Cardiac muscle cell (in vitro differentiated cells and primary cell): ENCODE measurements around the gene DNM2. TPM values are rescaled to one million over a fixed set of nuclear protein-coding genes. Genes with fewer than 3 reads are reported as not detected.

Experiments used
- DNase-seq, 2 donors: peaks; one replicate each; pipeline versions ENCODE4 v3.0.0 to v3.0.0-alpha.2; 2010 to 2017; ENCODE audit warnings: low read depth in 1 of 2, low spot score in 1 of 2
- H3K27ac ChIP-seq: fragments of 200-600 bp; sonication (generic); 2 replicates; pipeline ENCODE4 v1.5.1; 2016
- H3K27me3 ChIP-seq: fragments of 200-600 bp; sonication (generic); 2 replicates; pipeline ENCODE4 v1.6.0; 2016; ENCODE audit warnings: control low read depth
- H3K36me3 ChIP-seq: fragments of 200-600 bp; sonication (generic); 2 replicates; pipeline ENCODE4 v1.5.1; 2016; ENCODE audit warnings: control low read depth
- H3K4me1 ChIP-seq: fragments of 200-600 bp; sonication (generic); 2 replicates; pipeline ENCODE4 v1.8.1; 2017; ENCODE audit warnings: low read depth, mild to moderate bottlenecking, mixed run types
- H3K4me3 ChIP-seq: fragments of 200-600 bp; sonication (generic); 2 replicates; pipeline ENCODE4 v1.5.1; 2016; ENCODE audit warnings: mild to moderate bottlenecking
- H3K9me3 ChIP-seq: fragments of 200-600 bp; sonication (generic); 2 replicates; pipeline ENCODE4 v1.5.1; 2017; ENCODE audit warnings: low read depth, mild to moderate bottlenecking, control low read depth
- polyA plus RNA-seq: library from polyadenylated mRNA; unstranded; fragments of >200 nt; fragmentation: Nextera tagmentation; extraction: Ambion mirVana; gene quantifications from 2 replicates; pipeline ENCODE4 v1.2.1, GENCODE V29; 2016
- total RNA-seq: library from RNA; depleted of rRNA; stranded (reverse); fragments of >200 nt; gene quantifications from 2 replicates; pipeline ENCODE4 v1.2.3, GENCODE V29; 2016
- TF ChIP-seq, protein P1 (sequence below): IDR thresholded peaks from 2 replicates; pipeline ENCODE4 v1.5.1; 2012; ENCODE audit warnings: low read depth, mild to moderate bottlenecking, low read length

The DNM2 gene
- total and polyA plus RNA-seq, 2 experiments from 2014 or later, result 122 to 132 TPM

DNA sequence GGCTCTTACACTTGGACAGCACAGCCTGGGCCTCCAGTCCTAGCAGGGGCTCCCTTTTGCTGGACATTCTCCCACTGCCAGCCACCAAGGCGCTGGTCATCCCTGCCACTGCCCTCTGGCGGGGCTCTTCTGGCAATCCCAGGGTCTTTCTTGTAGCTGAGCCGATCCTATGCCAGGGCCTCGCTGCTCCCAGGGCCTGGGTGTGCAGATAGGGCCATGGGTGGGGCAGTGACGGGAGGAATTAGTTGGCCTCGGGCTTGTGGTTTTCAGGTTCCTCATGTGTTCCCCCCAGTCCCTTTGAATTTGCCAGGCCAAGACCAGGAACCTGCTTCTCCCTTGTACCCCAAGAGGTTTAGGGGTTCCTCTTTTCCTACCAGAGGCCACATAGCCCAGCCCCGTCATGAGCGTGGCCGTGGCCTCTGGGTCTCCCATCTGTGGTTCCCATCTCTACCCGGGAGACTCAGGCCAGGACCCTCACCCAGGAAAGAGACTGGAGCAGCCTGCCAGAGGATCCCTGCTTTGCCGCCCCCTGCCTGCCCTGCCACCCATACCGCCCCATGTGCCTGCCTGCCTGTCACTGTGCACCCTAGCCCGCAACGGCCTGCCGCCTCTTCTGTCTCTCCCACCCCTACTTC, 91.9 kb downstream of the DNM2 start:
- Histone ChIP-seq H3K36me3 (peaks cover 15% of the 10 kb centered on the region), H3K9me3 (no peaks in the 10 kb centered on the region), H3K27ac (no peak overlapping the region), H3K4me1 (no peaks in the 10 kb centered on the region), H3K27me3 (no peaks in the 10 kb centered on the region), H3K4me3 (no peak overlapping the region)
- TF ChIP-seq, protein P1, sequence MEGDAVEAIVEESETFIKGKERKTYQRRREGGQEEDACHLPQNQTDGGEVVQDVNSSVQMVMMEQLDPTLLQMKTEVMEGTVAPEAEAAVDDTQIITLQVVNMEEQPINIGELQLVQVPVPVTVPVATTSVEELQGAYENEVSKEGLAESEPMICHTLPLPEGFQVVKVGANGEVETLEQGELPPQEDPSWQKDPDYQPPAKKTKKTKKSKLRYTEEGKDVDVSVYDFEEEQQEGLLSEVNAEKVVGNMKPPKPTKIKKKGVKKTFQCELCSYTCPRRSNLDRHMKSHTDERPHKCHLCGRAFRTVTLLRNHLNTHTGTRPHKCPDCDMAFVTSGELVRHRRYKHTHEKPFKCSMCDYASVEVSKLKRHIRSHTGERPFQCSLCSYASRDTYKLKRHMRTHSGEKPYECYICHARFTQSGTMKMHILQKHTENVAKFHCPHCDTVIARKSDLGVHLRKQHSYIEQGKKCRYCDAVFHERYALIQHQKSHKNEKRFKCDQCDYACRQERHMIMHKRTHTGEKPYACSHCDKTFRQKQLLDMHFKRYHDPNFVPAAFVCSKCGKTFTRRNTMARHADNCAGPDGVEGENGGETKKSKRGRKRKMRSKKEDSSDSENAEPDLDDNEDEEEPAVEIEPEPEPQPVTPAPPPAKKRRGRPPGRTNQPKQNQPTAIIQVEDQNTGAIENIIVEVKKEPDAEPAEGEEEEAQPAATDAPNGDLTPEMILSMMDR, result no peak
- no peak for DNase-seq

- Histone ChIP-seq H3K4me3 (no peak overlapping the region), H3K27ac (peak overlapping the region; percentile 54), H3K9me3 (no peaks in the 10 kb centered on the region), H3K36me3 (peaks cover 7% of the 10 kb centered on the region), H3K27me3 (no peaks in the 10 kb centered on the region), H3K4me1 (no peaks in the 10 kb centered on the region)
- TF ChIP-seq, protein P1, result no peak
- DNase-seq, result no peak
Measured at GRCh38 chr19:10811391-10812111, 93.7 kb downstream of the DNM2 start.

DNA sequence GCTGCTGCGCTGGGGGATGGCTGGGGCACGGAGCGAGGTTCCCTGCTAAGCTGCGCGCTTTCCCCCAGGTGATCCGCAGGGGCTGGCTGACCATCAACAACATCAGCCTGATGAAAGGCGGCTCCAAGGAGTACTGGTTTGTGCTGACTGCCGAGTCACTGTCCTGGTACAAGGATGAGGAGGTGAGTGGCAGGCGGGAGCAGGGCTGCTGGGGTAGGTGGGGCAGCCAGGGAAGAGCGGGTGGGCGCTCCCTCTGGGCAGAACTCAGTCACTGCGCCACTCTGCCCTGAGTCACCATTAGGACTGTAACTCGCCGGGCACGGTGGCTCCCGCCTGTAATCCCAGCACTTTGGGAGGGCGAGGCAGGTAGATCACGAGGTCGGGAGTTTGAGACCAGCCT, 94.3 kb downstream of the DNM2 start:
- Histone ChIP-seq H3K27me3 (no peaks in the 10 kb centered on the region), H3K4me3 (no peak overlapping the region), H3K4me1 (no peaks in the 10 kb centered on the region), H3K36me3 (peaks cover 7% of the 10 kb centered on the region), H3K9me3 (no peaks in the 10 kb centered on the region), H3K27ac (peak overlapping the region; percentile 54)
- no peak for DNase-seq
- TF ChIP-seq, protein P1, result no peak

DNA sequence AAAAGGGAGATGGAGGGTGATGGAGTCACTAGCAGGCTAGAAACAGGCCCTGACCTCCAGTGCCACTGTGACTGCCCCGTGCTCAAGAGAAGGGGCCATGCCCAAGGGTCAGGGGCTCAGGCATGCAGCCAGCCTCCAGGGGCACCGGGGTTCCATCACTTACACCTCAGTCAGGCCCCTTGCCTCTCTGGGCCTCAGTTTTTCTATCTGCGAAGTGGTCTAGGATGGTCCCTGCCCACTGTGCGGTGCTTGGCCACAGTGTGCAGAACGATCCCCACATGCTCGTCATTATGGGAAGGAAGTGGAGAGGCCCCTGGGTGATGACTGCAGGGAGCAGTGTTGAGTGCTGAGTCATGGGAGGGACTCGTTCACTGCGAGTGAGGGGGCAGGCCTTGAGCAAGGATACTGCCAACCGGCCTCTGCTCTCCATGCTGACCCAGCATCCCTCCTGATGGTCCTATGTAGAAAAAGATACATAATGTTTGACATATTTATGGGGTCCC, 95.1 kb downstream of the DNM2 start:
- Histone ChIP-seq H3K4me3 (no peak overlapping the region), H3K9me3 (no peaks in the 10 kb centered on the region), H3K4me1 (no peaks in the 10 kb centered on the region), H3K27ac (peak overlapping the region; percentile 17), H3K27me3 (no peaks in the 10 kb centered on the region), H3K36me3 (peaks cover 7% of the 10 kb centered on the region)
- DNase-seq, result peak in 1 of 2 donors; percentile 95
- TF ChIP-seq, protein P1, result no peak

- H3K36me3 ChIP-seq, result peaks cover 10% of the 10 kb centered on the region
- TF ChIP-seq, protein P1, result no peak
- H3K4me3 ChIP-seq, result no peak overlapping the region
- H3K4me1 ChIP-seq, result no peaks in the 10 kb centered on the region
- no peak for DNase-seq
- H3K27me3 ChIP-seq, result no peaks in the 10 kb centered on the region
- no peak overlapping the region for H3K27ac ChIP-seq
- H3K9me3 ChIP-seq, result no peaks in the 10 kb centered on the region
Measured at GRCh38 chr19:10815007-10815536, 97.2 kb downstream of the DNM2 start.
